ENCODE measurements around the gene ZBTB20. TPM values are rescaled to one million over a fixed set of nuclear protein-coding genes. Genes with fewer than 3 reads are reported as not detected.

The ZBTB20 gene
- total RNA-seq (100 to 1,000 TPM in 3 of 10 donors, 10 to 100 TPM in 7; 44.1 to 105 (median 94.8) TPM), polyA plus RNA-seq (1 to 10 TPM in 1 of 2 donors, under 1 TPM in 1; 0.57 to 7.4 TPM)
- long read RNA-seq, donor 1, transcript ZBTB20-202 (6 exons, 3,323 nt) = major isoform, 10 of 85 reads
- long read RNA-seq, donor 1, partial matches to known transcripts = 27 of 85 reads
- long read RNA-seq, donor 1, other reads (novel, unspliced or antisense) = 46 of 85 reads
- long read RNA-seq, donor 2, transcript ZBTB20-202 (6 exons, 3,323 nt) = major isoform, 6 of 74 reads
- long read RNA-seq, donor 2, partial matches to known transcripts = 22 of 74 reads
- long read RNA-seq, donor 2, other reads (novel, unspliced or antisense) = 43 of 74 reads
- long read RNA-seq, donor 3, transcript ZBTB20-202 (6 exons, 3,323 nt) = major isoform, 6 of 117 reads
- long read RNA-seq, donor 3, partial matches to known transcripts = 45 of 117 reads
- long read RNA-seq, donor 3, other reads (novel, unspliced or antisense) = 66 of 117 reads

- peak within 1 kb of the TSS; percentile 80 to 94 (median 86) for H3K4me3 ChIP-seq
- peak within 1 kb of the TSS; percentile 94 to 99 (median 97) for H3K27ac ChIP-seq
- no peaks in the 10 kb centered on the region for H3K27me3 ChIP-seq
- peak; percentile 27 to 52 (median 33) for ATAC-seq
- no peaks in the 10 kb centered on the region for H3K9me3 ChIP-seq
- peak; percentile 58 to 69 for DNase-seq
- intact Hi-C loops (cut with DNase I) = loop anchor here in 7 of 10 donors (2.0 to 10.0 kb wide), 6 partner anchors 44 to 764 kb away; no protein-coding TSS in a partner anchor
- H3K36me3 ChIP-seq = no peaks in the 10 kb centered on the region
- H3K4me1 ChIP-seq = peaks cover 0 to 32% (median 20%) of the 10 kb centered on the region in 9 donors
- WGBS, 2 donors = 0% methylated on average over 27 to 69 of the region's 72 CpGs
- no peak for TF ChIP-seq CTCF (IDR thresholded peaks at IDR 0.05)
Measured at GRCh38 chr3:115146418-115147328, at the start of gene ZBTB20. Gene ZBTB20, minus strand, starts transcription at chr3:115147288.

GRCh38 chr3:115194476-115194875 is 47.4 kb upstream of the ZBTB20 start:
- intact Hi-C loops (cut with DNase I) = no loop called here
- DNase-seq = no peak
- 95 to 97% methylated on average over 4 of the region's 4 CpGs for WGBS, 2 donors
- Histone ChIP-seq H3K4me1 (no peaks in the 10 kb centered on the region), H3K4me3 (no peak overlapping the region), H3K9me3 (peaks cover 0 to 25% (median 11%) of the 10 kb centered on the region in 11 donors), H3K27me3 (no peaks in the 10 kb centered on the region), H3K27ac (no peak overlapping the region), H3K36me3 (no peaks in the 10 kb centered on the region)
- no peak for ATAC-seq
- TF ChIP-seq CTCF (IDR thresholded peaks at IDR 0.05) = no peak

GRCh38 chr3:115190747-115191146 is 43.7 kb upstream of the ZBTB20 start:
- Histone ChIP-seq H3K4me1 (no peaks in the 10 kb centered on the region), H3K27me3 (no peaks in the 10 kb centered on the region), H3K9me3 (peaks cover 0 to 27% (median 11%) of the 10 kb centered on the region in 11 donors), H3K36me3 (no peaks in the 10 kb centered on the region), H3K27ac (no peak overlapping the region), H3K4me3 (no peak overlapping the region)
- intact Hi-C loops (cut with DNase I) = no loop called here
- no peak for ATAC-seq
- TF ChIP-seq CTCF (IDR thresholded peaks at IDR 0.05) = no peak
- DNase-seq = no peak

GRCh38 chr3:115187149-115187757 is 40.2 kb upstream of the ZBTB20 start:
- Histone ChIP-seq H3K36me3 (no peaks in the 10 kb centered on the region), H3K9me3 (peaks cover 0 to 27% (median 11%) of the 10 kb centered on the region in 11 donors), H3K4me1 (no peaks in the 10 kb centered on the region), H3K27ac (no peak overlapping the region), H3K27me3 (no peaks in the 10 kb centered on the region), H3K4me3 (no peak overlapping the region)
- intact Hi-C loops (cut with DNase I) = no loop called here
- no peak for ATAC-seq
- TF ChIP-seq CTCF (IDR thresholded peaks at IDR 0.05) = no peak
- 80 to 88% methylated on average over 4 of the region's 4 CpGs for WGBS, 2 donors
- DNase-seq = no peak

Measured in heart right ventricle (tissue), 16 donors.